BLaER1 (cell line): ENCODE data around the gene KRTAP15-1.

Source experiments
- H3K27ac ChIP-seq: shearing (Covaris generic); formaldehyde crosslinking; 2 replicates; pipeline ENCODE4 v1.8.1; 2022
- H3K27me3 ChIP-seq: shearing (Covaris generic); formaldehyde crosslinking; 2 replicates; pipeline ENCODE4 v1.8.1; 2022
- H3K36me3 ChIP-seq: shearing (Covaris generic); formaldehyde crosslinking; 2 replicates; pipeline ENCODE4 v1.8.1; 2022
- H3K4me1 ChIP-seq: shearing (Covaris generic); formaldehyde crosslinking; 2 replicates; pipeline ENCODE4 v1.8.1; 2022
- H3K4me2 ChIP-seq: shearing (Covaris generic); formaldehyde crosslinking; 2 replicates; pipeline ENCODE4 v1.8.1; 2022
- H3K4me3 ChIP-seq: shearing (Covaris generic); formaldehyde crosslinking; 2 replicates; pipeline ENCODE4 v1.8.1; 2022
- H3K9ac ChIP-seq: shearing (Covaris generic); formaldehyde crosslinking; 2 replicates; pipeline ENCODE4 v1.8.1; 2022
- H3K9me3 ChIP-seq: shearing (Covaris generic); formaldehyde crosslinking; 2 replicates; pipeline ENCODE4 v1.8.1; 2022
- H4K20me1 ChIP-seq: shearing (Covaris generic); formaldehyde crosslinking; 2 replicates; pipeline ENCODE4 v1.8.1; 2022
- Cebpa-rat ChIP-seq: shearing (Covaris generic); IDR thresholded peaks from 2 replicates; pipeline ENCODE4 v1.8.1; 2022

Gene KRTAP15-1

GRCh38 chr21:30482130-30482529 is 42.1 kb downstream of the KRTAP15-1 start:
- Histone ChIP-seq H3K4me2 (no peak overlapping the region), H4K20me1 (no peaks in the 10 kb centered on the region), H3K4me3 (no peak overlapping the region), H3K9me3 (peaks cover 21% of the 10 kb centered on the region), H3K36me3 (no peaks in the 10 kb centered on the region), H3K27ac (no peak overlapping the region), H3K4me1 (no peaks in the 10 kb centered on the region), H3K27me3 (no peaks in the 10 kb centered on the region), H3K9ac (no peak overlapping the region)
- TF ChIP-seq Cebpa-rat, result no peak

GRCh38 chr21:30486180-30486579 is 46.1 kb downstream of the KRTAP15-1 start:
- Histone ChIP-seq H3K27me3 (no peaks in the 10 kb centered on the region), H3K9me3 (peaks cover 28% of the 10 kb centered on the region), H3K4me2 (no peak overlapping the region), H3K36me3 (no peaks in the 10 kb centered on the region), H3K9ac (no peak overlapping the region), H3K27ac (no peak overlapping the region), H3K4me1 (no peaks in the 10 kb centered on the region), H3K4me3 (no peak overlapping the region), H4K20me1 (no peaks in the 10 kb centered on the region)
- TF ChIP-seq Cebpa-rat, result no peak

GRCh38 chr21:30487336-30487735 is 47.3 kb downstream of the KRTAP15-1 start, which contains the start of gene KRTAP19-2:
TSS of gene KRTAP19-2 (minus strand) at chr21:30487436. CDS start at chr21:30487348, 88 bp downstream.
- no peak within 1 kb of the TSS for H3K27ac ChIP-seq
- H3K9ac ChIP-seq, result no peak within 1 kb of the TSS
- H3K4me2 ChIP-seq, result no peak within 1 kb of the TSS
- no peaks in the 10 kb centered on the region for H4K20me1 ChIP-seq
- no peaks in the 10 kb centered on the region for H3K36me3 ChIP-seq
- H3K4me3 ChIP-seq, result no peak within 1 kb of the TSS
- no peaks in the 10 kb centered on the region for H3K4me1 ChIP-seq
- H3K27me3 ChIP-seq, result no peaks in the 10 kb centered on the region
- H3K9me3 ChIP-seq, result peaks cover 28% of the 10 kb centered on the region
- no peak for TF ChIP-seq Cebpa-rat
